Tibial nerve (tissue), 4 donors: ENCODE data around the gene IFI27L1. TPM values are rescaled to one million over a fixed set of nuclear protein-coding genes. Genes with fewer than 3 reads are reported as not detected.

ENCODE experiments used
- DNase-seq, 2 donors: peaks; one replicate each; pipeline ENCODE4 v3.0.0-alpha.2; 2019; ENCODE audit warnings: low spot score in 2 of 2
- H3K27ac ChIP-seq, 4 donors: fragments of 200-600 bp; sonication (generic) in 3 of 4; one replicate each; pipeline ENCODE4 v1.5.1; 2017 to 2019; ENCODE audit warnings: mild to moderate bottlenecking in 1 of 4
- H3K27me3 ChIP-seq, 2 donors: fragments of 200-600 bp; sonication (generic) in 1 of 2; one replicate each; pipeline versions ENCODE4 v1.5.1 to v1.6.0; 2017 to 2019
- H3K36me3 ChIP-seq, 3 donors: fragments of 200-600 bp; sonication (generic); one replicate each; pipeline ENCODE4 v1.5.1; 2018 to 2019
- H3K4me1 ChIP-seq, 4 donors: fragments of 200-600 bp; sonication (generic) in 3 of 4; one replicate each; pipeline ENCODE4 v1.5.1; 2017 to 2019
- H3K4me3 ChIP-seq, 4 donors: fragments of 200-600 bp; sonication (generic) in 3 of 4; one replicate each; pipeline ENCODE4 v1.5.1; 2017 to 2019; ENCODE audit warnings: mild to moderate bottlenecking in 1 of 4, moderate library complexity in 1 of 4
- H3K9me3 ChIP-seq, 4 donors: fragments of 200-600 bp; sonication (generic) in 3 of 4; one replicate each; pipeline ENCODE4 v1.5.1; 2017 to 2019
- EP300 ChIP-seq, 2 donors: sonication (generic); formaldehyde crosslinking; IDR thresholded peaks; one replicate each; pipeline ENCODE4 v1.6.1; 2017; ENCODE audit warnings: antibody characterized with exemption in 2 of 2, mild to moderate bottlenecking in 1 of 2
- POLR2A ChIP-seq, 2 donors: fragments of 450-650 bp; IDR thresholded peaks; one replicate each; pipeline ENCODE4 v1.6.1; 2017; ENCODE audit warnings: antibody characterized with exemption in 2 of 2, mild to moderate bottlenecking in 2 of 2, moderate library complexity in 2 of 2
- WGBS, 2 donors: methylation state at CpG; one replicate each; pipeline ENCODE4 v1.1.5; 2018; 5-methylcytosine and 5-hydroxymethylcytosine counted together
- total RNA-seq, 4 donors: library from RNA; depleted of rRNA; stranded (reverse); fragments of >200 nt; gene quantifications; one replicate each; pipeline ENCODE4 v1.1.0, GENCODE V29; 2016
- TF ChIP-seq, protein P1 (sequence below), 5 experiments: fragments of 200-600 bp in 3 of 5; fragments of 450-650 bp in 2 of 5; sonication (generic) in 3 of 5; IDR thresholded peaks; one replicate each; pipeline ENCODE4 v1.5.1; 2016 to 2019; ENCODE audit warnings: antibody characterized with exemption in 5 of 5, mild to moderate bottlenecking in 3 of 5, moderate library complexity in 2 of 5

IFI27L1 gene
- total RNA-seq, 4 donors from 2014 or later: 2.7 to 14.6 (median 7.2) TPM

- 84 to 86% methylated on average over 6 of the region's 6 CpGs for WGBS, 2 donors
- DNase-seq: peak in 1 of 2 donors; percentile 3
These were observed 44.7 kb downstream of the IFI27L1 start for GRCh38 chr14:94125659-94126418.

GRCh38 chr14:94126419-94126677 is 45.2 kb downstream of the IFI27L1 start:
- H3K27ac ChIP-seq: no peak overlapping the region
- DNase-seq: no peak
- peaks cover 0 to 17% (median 7%) of the 10 kb centered on the region in 4 donors for H3K4me1 ChIP-seq
- H3K4me3 ChIP-seq: no peak overlapping the region
- no peaks in the 10 kb centered on the region for H3K27me3 ChIP-seq
- peaks cover 0 to 29% (median 0%) of the 10 kb centered on the region in 3 donors for H3K36me3 ChIP-seq
- TF ChIP-seq EP300 (IDR thresholded peaks at IDR 0.05) (no peak), POLR2A (IDR thresholded peaks at IDR 0.05) (no peak)
- TF ChIP-seq, protein P1, sequence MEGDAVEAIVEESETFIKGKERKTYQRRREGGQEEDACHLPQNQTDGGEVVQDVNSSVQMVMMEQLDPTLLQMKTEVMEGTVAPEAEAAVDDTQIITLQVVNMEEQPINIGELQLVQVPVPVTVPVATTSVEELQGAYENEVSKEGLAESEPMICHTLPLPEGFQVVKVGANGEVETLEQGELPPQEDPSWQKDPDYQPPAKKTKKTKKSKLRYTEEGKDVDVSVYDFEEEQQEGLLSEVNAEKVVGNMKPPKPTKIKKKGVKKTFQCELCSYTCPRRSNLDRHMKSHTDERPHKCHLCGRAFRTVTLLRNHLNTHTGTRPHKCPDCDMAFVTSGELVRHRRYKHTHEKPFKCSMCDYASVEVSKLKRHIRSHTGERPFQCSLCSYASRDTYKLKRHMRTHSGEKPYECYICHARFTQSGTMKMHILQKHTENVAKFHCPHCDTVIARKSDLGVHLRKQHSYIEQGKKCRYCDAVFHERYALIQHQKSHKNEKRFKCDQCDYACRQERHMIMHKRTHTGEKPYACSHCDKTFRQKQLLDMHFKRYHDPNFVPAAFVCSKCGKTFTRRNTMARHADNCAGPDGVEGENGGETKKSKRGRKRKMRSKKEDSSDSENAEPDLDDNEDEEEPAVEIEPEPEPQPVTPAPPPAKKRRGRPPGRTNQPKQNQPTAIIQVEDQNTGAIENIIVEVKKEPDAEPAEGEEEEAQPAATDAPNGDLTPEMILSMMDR (IDR thresholded peaks at IDR 0.05): no peak
- 85 to 86% methylated on average over 1 of the region's 1 CpG for WGBS, 2 donors
- H3K9me3 ChIP-seq: no peaks in the 10 kb centered on the region

More at GRCh38 chr14:94125659-94126418, 44.7 kb downstream of the IFI27L1 start:
- Histone ChIP-seq H3K4me1 (peaks cover 0 to 17% (median 7%) of the 10 kb centered on the region in 4 donors), H3K27ac (no peak overlapping the region), H3K27me3 (no peaks in the 10 kb centered on the region), H3K9me3 (peaks cover 0 to 1% (median 0%) of the 10 kb centered on the region in 4 donors), H3K4me3 (no peak overlapping the region), H3K36me3 (peaks cover 0 to 29% (median 0%) of the 10 kb centered on the region in 3 donors)
- TF ChIP-seq, protein P1 (IDR thresholded peaks at IDR 0.05): no peak
- TF ChIP-seq EP300 (IDR thresholded peaks at IDR 0.05) (no peak), POLR2A (IDR thresholded peaks at IDR 0.05) (no peak)

DNA sequence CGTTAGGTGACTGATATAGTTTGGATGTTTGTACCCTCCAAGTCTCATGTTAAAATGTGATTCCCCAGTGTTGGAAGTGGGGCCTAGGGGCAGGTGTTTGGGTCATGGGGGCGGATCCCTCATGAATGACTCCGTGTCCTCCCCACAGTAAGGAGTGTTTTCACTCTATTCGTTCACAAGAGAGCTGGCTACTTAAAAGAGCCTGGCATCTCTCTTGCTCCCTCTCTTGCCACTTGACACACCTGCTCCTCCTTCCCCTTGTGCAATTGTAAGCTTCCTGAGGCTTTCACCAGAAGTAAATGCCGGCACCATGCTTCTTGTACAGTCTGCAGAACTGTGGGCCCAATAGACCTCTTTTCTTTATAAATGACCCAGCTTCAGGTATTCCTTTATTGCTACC is 45.7 kb downstream of the IFI27L1 start:
- TF ChIP-seq, protein P1 (IDR thresholded peaks at IDR 0.05): no peak
- TF ChIP-seq POLR2A (IDR thresholded peaks at IDR 0.05) (no peak), EP300 (IDR thresholded peaks at IDR 0.05) (no peak)
- H3K4me1 ChIP-seq: peaks cover 0 to 17% (median 7%) of the 10 kb centered on the region in 4 donors
- no peaks in the 10 kb centered on the region for H3K9me3 ChIP-seq
- H3K36me3 ChIP-seq: peaks cover 0 to 29% (median 0%) of the 10 kb centered on the region in 3 donors
- no peaks in the 10 kb centered on the region for H3K27me3 ChIP-seq
- H3K4me3 ChIP-seq: no peak overlapping the region
- peak in 1 of 2 donors; percentile 1 for DNase-seq
- H3K27ac ChIP-seq: no peak overlapping the region
- 76 to 82% methylated on average over 5 of the region's 5 CpGs for WGBS, 2 donors

DNA sequence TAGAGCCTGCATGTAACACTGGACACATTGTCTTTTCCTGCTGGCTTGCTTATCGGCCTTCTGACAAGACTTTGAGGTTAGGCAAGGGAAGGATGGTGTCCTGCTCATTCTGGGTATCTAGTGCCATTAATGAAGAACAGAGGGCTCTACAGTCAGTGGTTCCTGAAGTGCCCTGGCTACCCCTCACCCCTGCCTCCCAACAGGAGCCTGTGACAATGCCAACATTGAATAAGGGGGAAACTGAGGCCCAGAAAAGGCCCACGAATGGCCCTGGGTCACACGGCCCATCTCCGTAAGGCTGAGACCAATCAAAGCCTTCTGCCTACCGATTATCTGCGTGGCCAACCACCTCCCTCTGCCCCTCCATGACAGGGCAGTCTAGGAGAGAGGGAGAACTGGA is 46.2 kb downstream of the IFI27L1 start:
- DNase-seq: peak in 1 of 2 donors; percentile 2
- Histone ChIP-seq H3K36me3 (peaks cover 0 to 29% (median 0%) of the 10 kb centered on the region in 3 donors), H3K27ac (no peak overlapping the region), H3K4me3 (no peak overlapping the region), H3K4me1 (peaks cover 0 to 17% (median 7%) of the 10 kb centered on the region in 4 donors), H3K9me3 (no peaks in the 10 kb centered on the region), H3K27me3 (no peaks in the 10 kb centered on the region)
- no peak for TF ChIP-seq POLR2A (IDR thresholded peaks at IDR 0.05)
- TF ChIP-seq, protein P1 (IDR thresholded peaks at IDR 0.05): no peak
- TF ChIP-seq EP300 (IDR thresholded peaks at IDR 0.05): no peak
- whole genome bisulfite sequencing, 2 donors: 82% methylated on average over 6 of the region's 6 CpGs

- no peaks in the 10 kb centered on the region for H3K27me3 ChIP-seq
- peaks cover 0 to 29% (median 0%) of the 10 kb centered on the region in 3 donors for H3K36me3 ChIP-seq
- TF ChIP-seq POLR2A (IDR thresholded peaks at IDR 0.05) (no peak), EP300 (IDR thresholded peaks at IDR 0.05) (no peak)
- TF ChIP-seq, protein P1 (IDR thresholded peaks at IDR 0.05): no peak
- DNase-seq: no peak
- peak overlapping the region; percentile 86 to 95 (median 88) for H3K27ac ChIP-seq
- WGBS, 2 donors: 91 to 96% methylated on average over 13 of the region's 14 CpGs
- H3K9me3 ChIP-seq: no peaks in the 10 kb centered on the region
- H3K4me3 ChIP-seq: peak overlapping the region in 2 of 4 donors; percentile 34 to 59
- H3K4me1 ChIP-seq: peaks cover 0 to 17% (median 7%) of the 10 kb centered on the region in 4 donors
These were observed 47.2 kb downstream of the IFI27L1 start for GRCh38 chr14:94128216-94128839.
